Transverse colon (tissue), 4 donors: ENCODE data around the gene PPM1D.

Experiments used
- CTCF ChIP-seq, 5 experiments: fragments of 200-600 bp in 3 of 5; fragments of 450-650 bp in 2 of 5; sonication (generic) in 3 of 5; IDR thresholded peaks; 1 replicate in 2 of 5; 2 replicates in 3 of 5; pipeline ENCODE4 v1.5.1; 2016 to 2017; ENCODE audit warnings: antibody characterized with exemption in 5 of 5, inconsistent platforms in 3 of 5, mild to moderate bottlenecking in 2 of 5, moderate library complexity in 1 of 5
- EP300 ChIP-seq: sonication (generic); formaldehyde crosslinking; IDR thresholded peaks from one replicate; pipeline ENCODE4 v1.6.1; 2017; ENCODE audit warnings: antibody characterized with exemption, low read depth
- POLR2A ChIP-seq: fragments of 450-650 bp; IDR thresholded peaks from one replicate; pipeline ENCODE4 v1.6.1; 2016; ENCODE audit warnings: antibody characterized with exemption, mild to moderate bottlenecking, moderate library complexity
- POLR2AphosphoS5 ChIP-seq, 3 donors: sonication (generic); formaldehyde crosslinking; IDR thresholded peaks; one replicate each; pipeline ENCODE4 v1.6.1; 2016; ENCODE audit warnings: antibody characterized with exemption in 3 of 3

- TF ChIP-seq CTCF (IDR thresholded peaks at IDR 0.05) (no peak), POLR2A (no peak), EP300 (no peak), POLR2AphosphoS5 (IDR thresholded peaks at IDR 0.05) (no peak)
Measured at GRCh38 chr17:60622961-60623360, 23.0 kb downstream of the PPM1D start.
